ENCODE measurements around the gene CABLES1.

CABLES1 gene

GRCh38 chr18:23232331-23232730 is 97.0 kb downstream of the CABLES1 start:
- no peak overlapping the region for H2AFZ ChIP-seq (ENCODE audit: low read length)
- no peaks in the 10 kb centered on the region for H4K20me1 ChIP-seq (ENCODE audit: insufficient read depth, low read length)
- no peaks in the 10 kb centered on the region for H3K27me3 ChIP-seq (ENCODE audit: insufficient read depth, low read length)
- no peak overlapping the region; the same call in 1 of the 2 replicates for H3K9ac ChIP-seq (ENCODE audit: low read length)
- H3K27ac ChIP-seq (ENCODE audit: low read depth, low read length, poor library complexity, severe bottlenecking), result peak overlapping the region; percentile 97
- no peaks in the 10 kb centered on the region for H3K36me3 ChIP-seq (ENCODE audit: insufficient read depth, low read length)
- peaks cover 88% of the 10 kb centered on the region for H3K4me1 ChIP-seq (ENCODE audit: insufficient read depth, low read length, severe bottlenecking)
- no peak for TF ChIP-seq EZH2 (IDR thresholded peaks at IDR 0.05; ENCODE audit: borderline replicate concordance, low read length)
- TF ChIP-seq, protein P1, sequence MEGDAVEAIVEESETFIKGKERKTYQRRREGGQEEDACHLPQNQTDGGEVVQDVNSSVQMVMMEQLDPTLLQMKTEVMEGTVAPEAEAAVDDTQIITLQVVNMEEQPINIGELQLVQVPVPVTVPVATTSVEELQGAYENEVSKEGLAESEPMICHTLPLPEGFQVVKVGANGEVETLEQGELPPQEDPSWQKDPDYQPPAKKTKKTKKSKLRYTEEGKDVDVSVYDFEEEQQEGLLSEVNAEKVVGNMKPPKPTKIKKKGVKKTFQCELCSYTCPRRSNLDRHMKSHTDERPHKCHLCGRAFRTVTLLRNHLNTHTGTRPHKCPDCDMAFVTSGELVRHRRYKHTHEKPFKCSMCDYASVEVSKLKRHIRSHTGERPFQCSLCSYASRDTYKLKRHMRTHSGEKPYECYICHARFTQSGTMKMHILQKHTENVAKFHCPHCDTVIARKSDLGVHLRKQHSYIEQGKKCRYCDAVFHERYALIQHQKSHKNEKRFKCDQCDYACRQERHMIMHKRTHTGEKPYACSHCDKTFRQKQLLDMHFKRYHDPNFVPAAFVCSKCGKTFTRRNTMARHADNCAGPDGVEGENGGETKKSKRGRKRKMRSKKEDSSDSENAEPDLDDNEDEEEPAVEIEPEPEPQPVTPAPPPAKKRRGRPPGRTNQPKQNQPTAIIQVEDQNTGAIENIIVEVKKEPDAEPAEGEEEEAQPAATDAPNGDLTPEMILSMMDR (IDR thresholded peaks at IDR 0.05; ENCODE audit: low read length), result no peak
- no peaks in the 10 kb centered on the region for H3K79me2 ChIP-seq (ENCODE audit: insufficient read depth, low read length)
- peaks cover 10% of the 10 kb centered on the region; the same call in 1 of the 2 replicates for H3F3A ChIP-seq (ENCODE audit: insufficient read depth, low read length)
- H3K4me3 ChIP-seq (ENCODE audit: low read depth, low read length, poor library complexity, severe bottlenecking), result no peak overlapping the region
- H3K9me2 ChIP-seq (ENCODE audit: low read depth, low read length), result no peaks in the 10 kb centered on the region
- H3K9me3 ChIP-seq (ENCODE audit: low read length), result no peaks in the 10 kb centered on the region
- H3K4me2 ChIP-seq (ENCODE audit: low read length), result peak overlapping the region; percentile 54; the same call in 1 of the 2 replicates

DNA sequence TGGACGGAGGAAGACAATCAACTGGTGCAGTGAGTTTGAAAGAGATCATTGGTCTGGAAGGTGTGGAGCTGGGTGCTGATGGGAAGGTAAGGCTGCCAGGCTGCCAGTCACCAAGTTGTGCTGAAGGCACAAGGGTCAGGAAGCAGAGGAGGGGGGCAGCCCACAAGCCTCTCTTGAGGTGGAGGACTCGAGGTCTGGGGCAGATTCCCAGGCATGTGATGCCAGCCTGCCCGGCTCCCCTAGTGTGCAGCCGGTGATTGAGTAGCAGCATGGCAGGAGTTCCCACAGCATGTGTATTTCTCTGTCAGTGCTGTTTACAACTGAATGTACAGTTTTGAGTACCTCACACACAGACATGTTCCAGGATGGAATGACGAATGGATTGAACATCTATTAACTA is 99.3 kb downstream of the CABLES1 start:
- no peak for TF ChIP-seq EZH2 (IDR thresholded peaks at IDR 0.05; ENCODE audit: borderline replicate concordance, low read length)
- TF ChIP-seq, protein P1 (IDR thresholded peaks at IDR 0.05; ENCODE audit: low read length), result no peak
- Histone ChIP-seq H3K9ac (ENCODE audit: low read length) (no peak overlapping the region), H3K4me1 (ENCODE audit: insufficient read depth, low read length, severe bottlenecking) (peaks cover 88% of the 10 kb centered on the region), H3K4me2 (ENCODE audit: low read length) (no peak overlapping the region), H3K9me3 (ENCODE audit: low read length) (no peaks in the 10 kb centered on the region), H4K20me1 (ENCODE audit: insufficient read depth, low read length) (no peaks in the 10 kb centered on the region), H3F3A (ENCODE audit: insufficient read depth, low read length) (peaks cover 10% of the 10 kb centered on the region; the same call in 1 of the 2 replicates), H3K79me2 (ENCODE audit: insufficient read depth, low read length) (no peaks in the 10 kb centered on the region), H3K27me3 (ENCODE audit: insufficient read depth, low read length) (no peaks in the 10 kb centered on the region), H3K27ac (ENCODE audit: low read depth, low read length, poor library complexity, severe bottlenecking) (no peak overlapping the region), H3K36me3 (ENCODE audit: insufficient read depth, low read length) (no peaks in the 10 kb centered on the region), H3K4me3 (ENCODE audit: low read depth, low read length, poor library complexity, severe bottlenecking) (no peak overlapping the region), H3K9me2 (ENCODE audit: low read depth, low read length) (no peaks in the 10 kb centered on the region), H2AFZ (ENCODE audit: low read length) (no peak overlapping the region)

DNA sequence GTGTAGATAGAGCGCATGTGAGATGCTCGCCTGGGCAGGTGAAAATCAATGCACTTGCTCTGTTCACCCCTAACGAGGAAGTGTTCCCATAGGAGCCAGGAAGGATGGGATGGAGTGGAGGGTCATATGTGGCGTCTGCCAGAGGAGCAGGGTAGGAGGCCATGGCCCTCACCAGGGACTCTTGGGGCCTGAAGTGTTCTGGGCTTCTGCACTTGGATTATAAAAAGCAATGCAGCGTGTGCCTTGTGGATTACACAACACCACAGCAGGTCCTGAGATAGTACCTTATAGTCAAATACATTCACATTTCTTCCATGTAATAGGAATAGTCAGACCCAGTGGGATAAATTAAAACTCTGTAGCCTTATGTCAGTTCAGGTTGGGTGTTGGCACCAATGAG is 100.1 kb downstream of the CABLES1 start:
- Histone ChIP-seq H3K9me2 (ENCODE audit: low read depth, low read length) (no peaks in the 10 kb centered on the region), H3K36me3 (ENCODE audit: insufficient read depth, low read length) (no peaks in the 10 kb centered on the region), H3K27ac (ENCODE audit: low read depth, low read length, poor library complexity, severe bottlenecking) (peak overlapping the region; percentile 94), H3K79me2 (ENCODE audit: insufficient read depth, low read length) (no peaks in the 10 kb centered on the region), H3K4me3 (ENCODE audit: low read depth, low read length, poor library complexity, severe bottlenecking) (no peak overlapping the region), H3K27me3 (ENCODE audit: insufficient read depth, low read length) (no peaks in the 10 kb centered on the region), H2AFZ (ENCODE audit: low read length) (no peak overlapping the region), H3K4me2 (ENCODE audit: low read length) (no peak overlapping the region), H3K9ac (ENCODE audit: low read length) (no peak overlapping the region), H4K20me1 (ENCODE audit: insufficient read depth, low read length) (no peaks in the 10 kb centered on the region), H3F3A (ENCODE audit: insufficient read depth, low read length) (0 out of 2 replicates have a peak, but pooled peaks cover 7% of the 10 kb centered on the region), H3K4me1 (ENCODE audit: insufficient read depth, low read length, severe bottlenecking) (peaks cover 88% of the 10 kb centered on the region), H3K9me3 (ENCODE audit: low read length) (no peaks in the 10 kb centered on the region)
- TF ChIP-seq, protein P1 (IDR thresholded peaks at IDR 0.05; ENCODE audit: low read length), result no peak
- no peak for TF ChIP-seq EZH2 (IDR thresholded peaks at IDR 0.05; ENCODE audit: borderline replicate concordance, low read length)

Data from OCI-LY1 (cell line).